Heart left ventricle (tissue), 13 donors: ENCODE results near the gene TERC.

ENCODE experiments used
- CTCF ChIP-seq, 12 donors: fragments of 200-600 bp; sonication (generic) in 4 of 12; IDR thresholded peaks; one replicate each; pipeline versions ENCODE4 v1.5.0 to v1.8.0; 2018 to 2022; ENCODE audit warnings: antibody characterized with exemption in 12 of 12, mild to moderate bottlenecking in 5 of 12
- POLR2A ChIP-seq, 2 donors: fragments of 450-650 bp; IDR thresholded peaks; one replicate each; pipeline ENCODE4 v1.6.1; 2017; ENCODE audit warnings: antibody characterized with exemption in 2 of 2, mild to moderate bottlenecking in 2 of 2, moderate library complexity in 2 of 2
- donor health status: ischemic (EF 13 %, LVEDD 7.1; RV severe dilation, severe dysfunction).
- donor health status: DM: no; HTN: yes; CAD: no.
- donor health status: DM: no; HTN: no; CAD: no.
- donor health status: ischemic (EF 25% LVEDD 6.9; RV normal size, moderate dysfunction).
- donor health status: ischemic (EF 25% LVEDD 5.7; RV mildly dilated, moderate dysfunction).
- donor health status: ischemic (EF 35%, LVEDD 5.7; RV mildly dilated, moderate dysfunction).
- donor health status: nonischemic (EF 11% LVEDD 7.7; RV severe dilation, severe dysfunction).
- donor health status: DM: yes; HTN: yes; CAD: no.
- donor health status: PGD.
- donor health status: ischemic (EF 29% LVEDD 5.4; RV normal size, mild dysfunction).
- donor health status: nonischemic (EF 23%, LVEDD 6.1; RV moderate dilation, normal function).

- peak in 3 of 12 donors; percentile 23 to 28 (median 28) for TF ChIP-seq CTCF (IDR thresholded peaks at IDR 0.05)
- TF ChIP-seq POLR2A (IDR thresholded peaks at IDR 0.05) = no peak
These were observed 49.1 kb upstream of the TERC start for GRCh38 chr3:169813757-169814517.
